NCI-H345 (cell line): Measurements from ENCODE around the gene IL17C.
"Not testable (repeated sequence)": the region's sequence is repeated elsewhere in the genome, so short reads cannot be mapped to it uniquely, and the experiment has no call there.

ENCODE experiments used
- DNase-seq: peaks from one replicate; lab custom pipeline; 2025; lab: John Stamatoyannopoulos, UW

IL17C gene

DNA sequence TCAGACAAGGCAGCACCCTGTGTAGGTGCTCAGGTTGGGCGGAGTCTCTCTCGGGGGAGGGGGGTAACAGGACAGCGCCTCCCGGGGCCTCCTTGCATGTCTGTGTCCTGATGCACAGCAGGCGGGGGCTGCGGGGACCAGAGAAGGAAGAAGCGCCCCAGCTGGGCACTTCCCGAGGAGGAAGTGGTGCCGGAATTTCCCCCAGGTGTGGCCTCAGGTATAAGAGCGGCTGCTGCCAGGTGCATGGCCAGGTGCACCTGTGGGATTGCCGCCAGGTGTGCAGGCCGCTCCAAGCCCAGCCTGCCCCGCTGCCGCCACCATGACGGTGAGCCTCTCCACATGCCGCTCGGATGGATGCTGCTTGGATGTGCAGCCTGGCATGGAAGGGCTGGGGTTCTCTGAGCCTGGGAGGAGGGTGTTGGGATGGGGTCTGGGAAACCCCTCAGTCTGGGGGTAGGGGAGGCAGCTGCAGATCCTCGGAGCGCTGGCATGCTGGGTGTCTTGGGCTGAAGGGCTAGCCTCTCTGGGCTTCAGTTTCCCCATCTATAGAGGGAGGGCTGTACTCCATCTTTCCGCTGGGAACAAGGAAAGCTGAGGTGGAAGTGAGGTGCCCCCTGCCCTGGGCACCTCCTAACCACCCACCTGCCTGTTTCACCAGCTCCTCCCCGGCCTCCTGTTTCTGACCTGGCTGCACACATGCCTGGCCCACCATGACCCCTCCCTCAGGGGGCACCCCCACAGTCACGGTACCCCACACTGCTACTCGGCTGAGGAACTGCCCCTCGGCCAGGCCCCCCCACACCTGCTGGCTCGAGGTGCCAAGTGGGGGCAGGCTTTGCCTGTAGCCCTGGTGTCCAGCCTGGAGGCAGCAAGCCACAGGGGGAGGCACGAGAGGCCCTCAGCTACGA lies at the start of gene IL17C:
IL17C (plus strand) TSS at position 250 of the 908 bp plus-strand sequence; CDS start at position 320, 70 bp downstream.
- peak; percentile 69 for DNase-seq

DNA sequence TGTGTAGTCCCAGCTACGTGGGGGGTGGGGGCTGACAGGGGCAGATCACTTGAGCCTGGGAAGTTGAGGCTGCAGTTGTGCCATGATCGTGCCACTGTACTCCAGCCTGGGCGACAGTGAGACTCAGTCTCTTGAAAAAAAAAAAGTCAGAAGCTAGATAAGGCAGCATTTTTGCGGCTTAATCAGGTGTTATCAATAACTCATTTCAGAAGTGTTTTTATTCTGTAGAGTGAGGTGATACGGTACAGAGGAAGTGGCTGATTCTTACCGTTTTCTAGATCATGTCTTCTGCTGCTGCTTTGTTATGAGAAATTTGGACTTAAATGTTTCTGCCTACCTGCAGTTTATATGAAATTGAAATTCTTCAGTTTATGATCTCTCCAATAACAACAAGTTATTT lies 49.6 kb upstream of the IL17C start:
- DNase-seq: no peak

DNA sequence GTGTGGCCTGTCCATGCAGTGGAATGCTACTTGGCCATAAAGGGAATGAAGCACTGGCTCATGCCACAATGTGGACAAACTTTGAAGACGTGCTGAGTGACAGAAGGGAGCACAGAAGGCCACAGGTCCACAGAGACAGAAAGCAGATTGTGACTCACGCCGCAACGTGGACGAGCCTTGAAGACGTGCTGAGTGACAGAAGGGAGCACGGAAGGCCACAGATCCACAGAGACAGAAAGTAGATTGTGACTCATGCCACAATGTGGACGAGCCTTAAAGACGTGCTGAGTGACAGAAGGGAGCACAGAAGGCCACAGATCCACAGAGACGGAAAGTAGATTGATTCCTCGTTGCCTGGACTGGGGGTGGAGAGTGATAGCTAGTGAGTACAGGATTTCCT lies 48.9 kb upstream of the IL17C start:
- no peak for DNase-seq

- no peak for DNase-seq
Measured at GRCh38 chr16:88591577-88592021, 46.8 kb upstream of the IL17C start.

DNA sequence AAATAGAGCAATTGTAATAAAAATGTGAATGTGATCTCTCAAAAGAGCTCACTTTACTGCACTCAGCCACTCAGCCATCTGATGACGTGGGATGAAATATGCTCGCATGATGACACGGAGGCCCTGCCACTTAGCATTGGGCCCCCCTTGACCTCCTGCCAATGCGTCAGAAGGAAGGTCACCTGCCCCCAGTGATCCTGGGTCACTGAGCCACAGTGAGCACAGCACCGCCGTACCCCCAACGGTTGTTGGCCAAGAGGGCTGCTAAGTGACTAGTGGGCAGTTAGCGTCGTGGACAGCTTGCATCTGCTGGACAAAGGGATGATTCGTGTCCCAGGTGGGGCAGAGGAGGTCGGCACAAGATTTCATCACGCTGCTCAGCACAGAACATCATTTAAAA lies 45.3 kb upstream of the IL17C start:
- DNase-seq: no peak

- no peak for DNase-seq
Measured at GRCh38 chr16:88593489-88593888, 44.9 kb upstream of the IL17C start.

- no peak for DNase-seq
Measured at GRCh38 chr16:88593910-88594309, 44.5 kb upstream of the IL17C start.

GRCh38 chr16:88595101-88595500 lies 43.3 kb upstream of the IL17C start:
- no peak for DNase-seq

- DNase-seq: no peak
Measured at GRCh38 chr16:88595921-88596320, 42.5 kb upstream of the IL17C start.

GRCh38 chr16:88596483-88596882 lies 41.9 kb upstream of the IL17C start:
- DNase-seq: no peak

- DNase-seq: no peak
Measured at GRCh38 chr16:88597856-88598491, 40.4 kb upstream of the IL17C start.

GRCh38 chr16:88599092-88599733 lies 39.2 kb upstream of the IL17C start:
- DNase-seq: no peak

DNA sequence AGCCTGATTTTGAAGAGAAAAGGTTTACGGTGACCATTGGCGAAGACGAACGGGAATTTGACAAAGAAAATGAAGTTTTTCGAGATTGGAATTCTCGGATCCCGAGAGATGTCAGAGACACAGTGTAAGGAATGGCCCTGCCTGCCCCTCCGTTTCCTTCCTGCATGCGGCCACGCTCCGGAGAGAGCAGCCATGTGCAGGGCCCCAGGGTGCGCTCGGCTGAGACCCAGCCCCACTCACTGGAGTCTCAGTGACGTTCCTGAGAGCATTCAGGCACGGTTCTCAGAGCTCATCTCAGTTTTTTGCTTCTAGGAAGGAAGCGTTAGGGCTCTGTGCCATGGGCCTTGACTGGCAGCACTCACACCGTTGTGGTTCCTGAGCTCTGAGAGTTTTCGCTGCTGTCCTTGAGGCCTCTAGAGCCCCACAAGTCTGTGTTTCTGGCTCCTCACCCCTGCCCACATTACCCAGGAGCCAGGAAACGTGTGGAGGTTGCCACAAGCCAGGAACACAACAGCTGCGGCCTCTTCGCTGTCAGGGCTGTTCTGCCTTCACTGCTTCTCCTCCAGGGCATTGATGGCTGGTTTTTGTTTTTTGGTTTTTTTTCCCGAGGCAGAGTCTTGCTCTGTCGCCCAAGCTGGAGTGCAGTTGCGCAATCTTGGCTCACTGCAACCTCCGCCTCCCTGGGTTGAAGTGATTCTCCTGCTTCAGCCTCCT lies 38.4 kb upstream of the IL17C start:
- DNase-seq: no peak

GRCh38 chr16:88600539-88600896 lies 37.9 kb upstream of the IL17C start:
- no peak for DNase-seq

- no peak for DNase-seq
Measured at GRCh38 chr16:88601313-88602036, 36.9 kb upstream of the IL17C start.

GRCh38 chr16:88602091-88602490 lies 36.3 kb upstream of the IL17C start:
- no peak for DNase-seq

- no peak for DNase-seq
Measured at GRCh38 chr16:88605186-88606147, 32.9 kb upstream of the IL17C start.

DNA sequence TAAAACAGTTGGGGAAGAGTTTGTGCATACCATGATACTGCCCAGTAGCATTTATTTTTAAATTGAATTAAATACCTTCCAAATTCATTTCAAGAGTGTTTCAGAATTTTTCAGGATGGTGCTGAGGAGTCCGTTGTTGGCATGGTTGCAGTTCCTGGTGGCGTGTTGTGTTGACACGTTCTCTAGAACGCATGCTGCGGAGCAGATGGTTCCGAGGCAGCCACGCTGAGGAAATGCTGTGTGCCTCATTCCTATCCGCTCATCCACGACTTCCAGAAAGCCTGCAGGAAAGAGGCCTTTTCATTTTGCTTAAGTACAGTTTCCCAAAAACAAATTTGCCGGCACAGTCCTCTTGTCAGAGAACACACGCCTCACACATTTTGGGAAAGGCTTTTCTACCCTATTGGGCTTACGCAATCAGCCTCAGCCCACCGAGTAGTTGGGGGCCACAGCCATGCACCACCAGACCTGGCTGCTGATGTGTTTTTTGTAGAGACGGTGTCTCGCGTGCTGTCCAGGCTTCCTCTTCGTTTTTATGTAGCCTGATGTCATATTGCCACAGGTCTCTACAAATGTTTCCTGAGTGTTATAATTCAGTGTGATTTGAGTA lies 32.1 kb upstream of the IL17C start:
- no peak for DNase-seq

DNA sequence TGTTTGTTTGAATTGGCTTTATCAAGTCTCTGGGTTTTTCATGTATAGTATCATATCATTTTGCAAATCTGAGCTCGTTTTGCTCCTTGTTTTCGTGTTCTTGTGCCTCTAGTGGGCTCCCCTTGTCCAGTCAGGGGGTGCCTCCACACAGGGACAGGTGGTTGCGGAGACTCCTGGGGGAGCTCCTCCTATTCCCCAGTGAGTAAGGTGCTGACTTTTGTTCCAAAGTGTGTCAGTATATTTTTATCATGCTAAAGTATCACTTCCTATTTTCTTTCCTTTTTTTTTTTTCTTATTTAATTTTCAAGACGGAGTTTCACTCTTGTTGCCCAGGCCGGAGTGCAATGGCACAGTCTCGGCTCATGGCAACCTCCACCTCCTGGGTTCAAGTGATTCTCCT lies 30.3 kb upstream of the IL17C start:
- DNase-seq: no peak

- DNase-seq: not testable (repeated sequence)
Measured at GRCh38 chr16:88609426-88609825, 28.9 kb upstream of the IL17C start.
